ENCODE results near the gene WNT1. TPM values are rescaled to one million over a fixed set of nuclear protein-coding genes. Genes with fewer than 3 reads are reported as not detected.

WNT1 gene
- total and polyA plus RNA-seq, 2 donors (not counting 3 experiments of a cell fraction or from before 2014, with no cell fraction given): not detected

DNA sequence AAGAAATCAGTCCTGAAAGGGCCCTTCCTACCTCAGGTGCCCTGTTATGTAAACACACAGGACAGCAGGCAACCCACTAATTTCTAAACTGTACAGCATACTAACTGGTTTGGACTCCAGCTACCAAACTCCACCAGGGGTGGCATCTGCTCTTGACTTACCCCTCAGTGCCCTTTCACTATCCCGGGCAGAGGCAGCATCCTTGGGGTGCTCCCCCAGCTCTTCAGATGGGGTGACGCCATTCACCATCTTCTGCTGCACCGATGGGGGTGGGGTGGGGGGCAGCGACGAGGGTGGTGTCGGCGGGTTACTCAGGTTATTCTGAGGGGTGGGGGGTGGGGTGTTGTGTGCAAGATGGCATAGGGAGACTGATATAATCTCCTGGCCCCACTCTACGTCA lies 52.0 kb downstream of the WNT1 start:
- peaks cover 40 to 78% of the 10 kb centered on the region in 2 experiments for H3K36me3 ChIP-seq (ENCODE audit: control insufficient read depth in 2 of 2, extremely low read depth in 1 of 2, insufficient read depth in 2 of 2, low read length in 2 of 2)

More for the DNA sequence above, 52.0 kb downstream of the WNT1 start:
- H3K4me1 ChIP-seq (ENCODE audit: control insufficient read depth, extremely low read depth, insufficient read depth, low read length): no peaks in the 10 kb centered on the region
- no peaks in the 10 kb centered on the region for H3K9me1 ChIP-seq (replicated peaks; ENCODE audit: control insufficient read depth, extremely low read depth, insufficient read depth, low read length)
- DNase-seq (ENCODE audit: low read depth, low spot score) (no peak), FAIRE-seq (no peak)
- ChIA-PET CTCF (interaction anchor here (0.7 to 2.2 kb wide), 5 partner anchors 10 to 70 kb away, joined by 3 to 8 read pairs (median 4); no protein-coding TSS in a partner anchor), POLR2A (no interaction called here)
- TF ChIP-seq EZH2 (IDR thresholded peaks at IDR 0.05; ENCODE audit: borderline replicate concordance, low read depth, low read length, severe bottlenecking) (no peak), POLR2AphosphoS5 (IDR thresholded peaks at IDR 0.05; ENCODE audit: insufficient read depth, low read depth, low read length) (no peak), MYC (IDR thresholded peaks at IDR 0.05; ENCODE audit: low read depth, low read length) (no peak), FOS (IDR thresholded peaks at IDR 0.05; ENCODE audit: borderline replicate concordance, insufficient read depth, low read length) (no peak), POLR2A (IDR thresholded peaks at IDR 0.05; ENCODE audit: low read depth, low read length) (no peak), JUN (IDR thresholded peaks at IDR 0.05; ENCODE audit: borderline replicate concordance, insufficient read depth, insufficient read length, low read depth) (no peak), GATA2 (IDR thresholded peaks at IDR 0.05; ENCODE audit: insufficient read depth, insufficient read length, low read depth, low read length) (no peak)
- TF ChIP-seq, protein P1, sequence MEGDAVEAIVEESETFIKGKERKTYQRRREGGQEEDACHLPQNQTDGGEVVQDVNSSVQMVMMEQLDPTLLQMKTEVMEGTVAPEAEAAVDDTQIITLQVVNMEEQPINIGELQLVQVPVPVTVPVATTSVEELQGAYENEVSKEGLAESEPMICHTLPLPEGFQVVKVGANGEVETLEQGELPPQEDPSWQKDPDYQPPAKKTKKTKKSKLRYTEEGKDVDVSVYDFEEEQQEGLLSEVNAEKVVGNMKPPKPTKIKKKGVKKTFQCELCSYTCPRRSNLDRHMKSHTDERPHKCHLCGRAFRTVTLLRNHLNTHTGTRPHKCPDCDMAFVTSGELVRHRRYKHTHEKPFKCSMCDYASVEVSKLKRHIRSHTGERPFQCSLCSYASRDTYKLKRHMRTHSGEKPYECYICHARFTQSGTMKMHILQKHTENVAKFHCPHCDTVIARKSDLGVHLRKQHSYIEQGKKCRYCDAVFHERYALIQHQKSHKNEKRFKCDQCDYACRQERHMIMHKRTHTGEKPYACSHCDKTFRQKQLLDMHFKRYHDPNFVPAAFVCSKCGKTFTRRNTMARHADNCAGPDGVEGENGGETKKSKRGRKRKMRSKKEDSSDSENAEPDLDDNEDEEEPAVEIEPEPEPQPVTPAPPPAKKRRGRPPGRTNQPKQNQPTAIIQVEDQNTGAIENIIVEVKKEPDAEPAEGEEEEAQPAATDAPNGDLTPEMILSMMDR (IDR thresholded peaks at IDR 0.05; ENCODE audit: extremely low read depth in 1 of 2, insufficient read depth in 1 of 2, low read depth in 1 of 2, low read length in 2 of 2): no peak
- TF ChIP-seq, protein P2, sequence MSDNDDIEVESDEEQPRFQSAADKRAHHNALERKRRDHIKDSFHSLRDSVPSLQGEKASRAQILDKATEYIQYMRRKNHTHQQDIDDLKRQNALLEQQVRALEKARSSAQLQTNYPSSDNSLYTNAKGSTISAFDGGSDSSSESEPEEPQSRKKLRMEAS (IDR thresholded peaks at IDR 0.05; ENCODE audit: insufficient read depth, insufficient read length): no peak
- no peak overlapping the region for H2AFZ ChIP-seq (ENCODE audit: low read depth, low read length)
- H3K27me3 ChIP-seq (ENCODE audit: control insufficient read depth in 2 of 2, insufficient read depth in 2 of 2, low read length in 2 of 2): no peaks in the 10 kb centered on the region
- intact Hi-C loops (cut with micrococcal nuclease): no loop called here
- no TSS peak for BruUV-seq (replicated peaks)
- dilution Hi-C loops (cut with MboI; ENCODE audit: extremely low pct_ligation_motif_present, low sequenced_read_pairs): no loop called here
- H3K9me3 ChIP-seq (replicated peaks; ENCODE audit: control insufficient read depth, insufficient read depth, low read length): no peaks in the 10 kb centered on the region
- H3K79me2 ChIP-seq (ENCODE audit: control insufficient read depth, insufficient read depth, low read length): no peaks in the 10 kb centered on the region
- H4K20me1 ChIP-seq (replicated peaks; ENCODE audit: control insufficient read depth, extremely low read depth, insufficient read depth, low read length): no peaks in the 10 kb centered on the region
- H3K9ac ChIP-seq (replicated peaks; ENCODE audit: extremely low read depth, insufficient read depth, low read length): no peak overlapping the region
- H3K27ac ChIP-seq (ENCODE audit: insufficient read depth, low read depth, low read length): no peak overlapping the region
- H3K4me2 ChIP-seq (ENCODE audit: insufficient read depth, low read length): no peak overlapping the region
- no peak overlapping the region for H3K4me3 ChIP-seq (replicated peaks in 1 of 3; ENCODE audit: insufficient read depth in 1 of 3, low read depth in 1 of 3, low read length in 3 of 3)

All from endothelial cell of umbilical vein (primary cell).